Tibial nerve (tissue), 4 donors: ENCODE measurements around the gene EML1. TPM values are rescaled to one million over a fixed set of nuclear protein-coding genes. Genes with fewer than 3 reads are reported as not detected.

Experiments
- DNase-seq, 2 donors: peaks; one replicate each; pipeline ENCODE4 v3.0.0-alpha.2; 2019; ENCODE audit warnings: low spot score in 2 of 2
- H3K27ac ChIP-seq, 4 donors: fragments of 200-600 bp; sonication (generic) in 3 of 4; one replicate each; pipeline ENCODE4 v1.5.1; 2017 to 2019; ENCODE audit warnings: mild to moderate bottlenecking in 1 of 4
- H3K27me3 ChIP-seq, 2 donors: fragments of 200-600 bp; sonication (generic) in 1 of 2; one replicate each; pipeline versions ENCODE4 v1.5.1 to v1.6.0; 2017 to 2019
- H3K36me3 ChIP-seq, 3 donors: fragments of 200-600 bp; sonication (generic); one replicate each; pipeline ENCODE4 v1.5.1; 2018 to 2019
- H3K4me1 ChIP-seq, 4 donors: fragments of 200-600 bp; sonication (generic) in 3 of 4; one replicate each; pipeline ENCODE4 v1.5.1; 2017 to 2019
- H3K4me3 ChIP-seq, 4 donors: fragments of 200-600 bp; sonication (generic) in 3 of 4; one replicate each; pipeline ENCODE4 v1.5.1; 2017 to 2019; ENCODE audit warnings: mild to moderate bottlenecking in 1 of 4, moderate library complexity in 1 of 4
- H3K9me3 ChIP-seq, 4 donors: fragments of 200-600 bp; sonication (generic) in 3 of 4; one replicate each; pipeline ENCODE4 v1.5.1; 2017 to 2019
- EP300 ChIP-seq, 2 donors: sonication (generic); formaldehyde crosslinking; IDR thresholded peaks; one replicate each; pipeline ENCODE4 v1.6.1; 2017; ENCODE audit warnings: antibody characterized with exemption in 2 of 2, mild to moderate bottlenecking in 1 of 2
- POLR2A ChIP-seq, 2 donors: fragments of 450-650 bp; IDR thresholded peaks; one replicate each; pipeline ENCODE4 v1.6.1; 2017; ENCODE audit warnings: antibody characterized with exemption in 2 of 2, mild to moderate bottlenecking in 2 of 2, moderate library complexity in 2 of 2
- WGBS, 2 donors: methylation state at CpG; one replicate each; pipeline ENCODE4 v1.1.5; 2018; 5-methylcytosine and 5-hydroxymethylcytosine counted together
- total RNA-seq, 4 donors: library from RNA; depleted of rRNA; stranded (reverse); fragments of >200 nt; gene quantifications; one replicate each; pipeline ENCODE4 v1.1.0, GENCODE V29; 2016
- TF ChIP-seq, protein P1 (sequence below), 5 experiments: fragments of 200-600 bp in 3 of 5; fragments of 450-650 bp in 2 of 5; sonication (generic) in 3 of 5; IDR thresholded peaks; one replicate each; pipeline ENCODE4 v1.5.1; 2016 to 2019; ENCODE audit warnings: antibody characterized with exemption in 5 of 5, mild to moderate bottlenecking in 3 of 5, moderate library complexity in 2 of 5

Gene EML1
- total RNA-seq, 4 donors from 2014 or later = 32.4 to 82.8 (median 55.2) TPM

DNA sequence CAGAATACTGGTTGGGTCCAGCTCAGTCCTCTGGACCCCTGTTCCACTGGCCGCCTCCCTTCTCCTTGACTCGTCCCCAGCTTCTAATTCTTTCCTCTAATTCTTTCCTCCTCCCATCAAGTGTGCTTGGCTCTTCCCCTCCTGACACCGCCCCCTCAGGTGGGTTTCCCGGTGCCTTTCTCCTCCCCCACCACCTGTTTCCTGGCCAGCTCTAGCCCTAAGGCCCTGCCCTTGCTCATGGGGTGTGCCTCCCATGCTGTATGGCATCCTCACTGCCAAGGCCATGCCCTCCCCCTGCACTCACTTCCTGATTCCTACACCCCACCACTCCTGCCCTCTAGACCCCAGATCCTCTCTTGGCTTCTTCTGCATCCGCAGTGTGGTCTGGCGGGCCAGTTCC is 12.1 kb upstream of the EML1 start:
- no peak overlapping the region for H3K27ac ChIP-seq
- no peaks in the 10 kb centered on the region for H3K36me3 ChIP-seq
- no peaks in the 10 kb centered on the region for H3K4me1 ChIP-seq
- no peaks in the 10 kb centered on the region for H3K27me3 ChIP-seq
- H3K4me3 ChIP-seq = no peak overlapping the region
- peaks cover 0 to 20% (median 5%) of the 10 kb centered on the region in 4 donors for H3K9me3 ChIP-seq
- no peak for DNase-seq
- TF ChIP-seq EP300 (IDR thresholded peaks at IDR 0.05) = no peak
- TF ChIP-seq, protein P1, sequence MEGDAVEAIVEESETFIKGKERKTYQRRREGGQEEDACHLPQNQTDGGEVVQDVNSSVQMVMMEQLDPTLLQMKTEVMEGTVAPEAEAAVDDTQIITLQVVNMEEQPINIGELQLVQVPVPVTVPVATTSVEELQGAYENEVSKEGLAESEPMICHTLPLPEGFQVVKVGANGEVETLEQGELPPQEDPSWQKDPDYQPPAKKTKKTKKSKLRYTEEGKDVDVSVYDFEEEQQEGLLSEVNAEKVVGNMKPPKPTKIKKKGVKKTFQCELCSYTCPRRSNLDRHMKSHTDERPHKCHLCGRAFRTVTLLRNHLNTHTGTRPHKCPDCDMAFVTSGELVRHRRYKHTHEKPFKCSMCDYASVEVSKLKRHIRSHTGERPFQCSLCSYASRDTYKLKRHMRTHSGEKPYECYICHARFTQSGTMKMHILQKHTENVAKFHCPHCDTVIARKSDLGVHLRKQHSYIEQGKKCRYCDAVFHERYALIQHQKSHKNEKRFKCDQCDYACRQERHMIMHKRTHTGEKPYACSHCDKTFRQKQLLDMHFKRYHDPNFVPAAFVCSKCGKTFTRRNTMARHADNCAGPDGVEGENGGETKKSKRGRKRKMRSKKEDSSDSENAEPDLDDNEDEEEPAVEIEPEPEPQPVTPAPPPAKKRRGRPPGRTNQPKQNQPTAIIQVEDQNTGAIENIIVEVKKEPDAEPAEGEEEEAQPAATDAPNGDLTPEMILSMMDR (IDR thresholded peaks at IDR 0.05) = no peak
- TF ChIP-seq POLR2A (IDR thresholded peaks at IDR 0.05) = no peak
- 79 to 81% methylated on average over 6 of the region's 6 CpGs for WGBS, 2 donors

DNA sequence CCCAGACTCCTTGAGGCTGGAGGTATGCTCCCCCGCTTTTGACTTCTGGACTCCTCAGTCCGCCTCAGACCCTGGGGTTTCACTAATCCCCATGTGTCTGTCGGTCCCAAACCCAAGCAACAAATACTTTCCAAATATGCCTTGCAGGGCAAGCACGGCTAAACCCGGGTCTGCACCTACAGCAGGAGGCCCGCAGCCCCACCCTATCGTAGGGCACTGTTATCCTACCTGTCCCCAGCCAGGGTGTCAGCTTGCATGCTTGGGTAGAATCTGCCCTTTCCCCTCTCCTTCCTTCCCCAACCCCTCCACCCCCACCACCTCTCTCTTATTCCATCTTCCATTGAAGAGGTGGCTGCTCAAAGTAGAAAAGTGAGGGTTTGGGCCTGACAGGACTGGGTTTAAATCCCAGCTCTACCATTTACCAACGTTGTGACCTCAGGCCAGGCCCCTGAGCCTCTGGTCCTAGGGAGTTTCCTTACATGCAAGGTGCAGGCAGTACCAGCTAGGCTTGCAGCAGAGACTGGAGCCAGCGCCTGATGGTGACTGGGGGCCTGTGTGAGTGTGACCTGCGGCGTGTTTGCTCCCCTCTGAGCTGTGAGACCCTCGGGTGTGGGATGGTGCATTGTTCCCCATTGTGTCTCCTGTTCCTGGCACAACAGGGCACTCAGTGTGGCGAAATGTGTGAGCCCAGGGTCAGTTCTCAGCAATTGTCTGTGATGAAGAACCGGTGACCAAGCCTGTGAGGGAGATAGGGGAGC is 11.2 kb upstream of the EML1 start:
- Histone ChIP-seq H3K36me3 (no peaks in the 10 kb centered on the region), H3K27ac (no peak overlapping the region), H3K9me3 (peaks cover 0 to 20% (median 5%) of the 10 kb centered on the region in 4 donors), H3K4me3 (no peak overlapping the region), H3K4me1 (no peaks in the 10 kb centered on the region), H3K27me3 (no peaks in the 10 kb centered on the region)
- DNase-seq = no peak
- 82 to 83% methylated on average over 14 of the region's 14 CpGs for WGBS, 2 donors
- TF ChIP-seq POLR2A (IDR thresholded peaks at IDR 0.05) = no peak
- TF ChIP-seq, protein P1 (IDR thresholded peaks at IDR 0.05) = no peak
- TF ChIP-seq EP300 (IDR thresholded peaks at IDR 0.05) = no peak

DNA sequence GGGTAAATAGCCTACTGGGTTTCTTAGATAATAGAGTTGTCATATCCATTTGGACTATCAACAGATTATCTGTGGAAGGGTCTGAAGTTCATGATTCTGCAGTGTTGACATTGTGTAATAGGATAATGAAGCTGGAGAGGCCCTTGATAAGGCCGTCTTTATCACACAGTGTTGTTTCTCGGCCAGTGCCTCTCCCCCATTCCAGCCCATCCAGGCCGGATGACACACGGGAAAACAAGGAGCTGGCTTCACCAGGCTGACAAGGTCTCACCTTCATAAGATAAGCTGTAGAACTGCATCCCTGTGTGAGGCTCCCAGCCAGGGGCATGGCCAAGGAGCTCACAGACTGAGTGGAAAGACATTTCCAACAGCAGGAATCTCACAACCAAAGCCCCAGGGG is 8.7 kb upstream of the EML1 start:
- Histone ChIP-seq H3K36me3 (no peaks in the 10 kb centered on the region), H3K4me1 (no peaks in the 10 kb centered on the region), H3K27ac (no peak overlapping the region), H3K4me3 (no peak overlapping the region), H3K9me3 (peaks cover 0 to 7% (median 0%) of the 10 kb centered on the region in 4 donors), H3K27me3 (no peaks in the 10 kb centered on the region)
- TF ChIP-seq, protein P1 (IDR thresholded peaks at IDR 0.05) = no peak
- TF ChIP-seq POLR2A (IDR thresholded peaks at IDR 0.05) = no peak
- no peak for TF ChIP-seq EP300 (IDR thresholded peaks at IDR 0.05)
- DNase-seq = no peak
- WGBS, 2 donors = 68 to 80% methylated on average over 4 of the region's 4 CpGs

GRCh38 chr14:99785426-99785825 is 7.8 kb upstream of the EML1 start:
- Histone ChIP-seq H3K27me3 (no peaks in the 10 kb centered on the region), H3K9me3 (no peaks in the 10 kb centered on the region), H3K4me1 (peaks cover 0 to 6% (median 0%) of the 10 kb centered on the region in 4 donors), H3K4me3 (no peak overlapping the region), H3K27ac (peak overlapping the region in 1 of 4 donors; percentile 24), H3K36me3 (no peaks in the 10 kb centered on the region)
- no peak for DNase-seq
- no peak for TF ChIP-seq EP300 (IDR thresholded peaks at IDR 0.05)
- TF ChIP-seq, protein P1 (IDR thresholded peaks at IDR 0.05) = no peak
- TF ChIP-seq POLR2A (IDR thresholded peaks at IDR 0.05) = no peak
- 73 to 77% methylated on average over 9 of the region's 9 CpGs for WGBS, 2 donors

DNA sequence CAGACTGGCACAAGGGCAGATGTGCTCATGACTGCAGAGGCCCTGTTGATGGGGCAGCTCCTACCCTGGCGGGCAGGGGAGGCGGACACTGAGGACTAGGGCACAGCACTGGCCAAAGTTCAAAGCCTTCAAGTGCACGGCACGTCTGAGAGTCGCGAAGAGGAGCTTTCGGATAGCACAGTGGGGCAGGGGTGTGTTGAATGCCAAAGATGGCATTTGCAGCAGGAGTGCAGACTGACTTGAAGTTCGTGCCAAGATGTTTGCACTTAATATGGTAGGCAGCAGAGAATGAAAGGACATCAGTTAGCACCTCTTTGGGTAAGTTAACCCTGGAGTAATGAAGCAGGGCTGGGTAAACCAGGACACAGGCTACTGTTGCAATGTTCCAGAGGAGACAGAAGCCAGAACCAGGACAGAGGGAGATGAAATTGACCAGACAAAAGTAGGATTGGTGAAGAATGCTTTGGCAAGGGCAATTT is 6.7 kb upstream of the EML1 start:
- no peak overlapping the region for H3K4me3 ChIP-seq
- peaks cover 0 to 11% (median under 1%) of the 10 kb centered on the region in 4 donors for H3K4me1 ChIP-seq
- TF ChIP-seq, protein P1 (IDR thresholded peaks at IDR 0.05) = no peak
- TF ChIP-seq EP300 (IDR thresholded peaks at IDR 0.05) (no peak), POLR2A (IDR thresholded peaks at IDR 0.05) (no peak)
- H3K27ac ChIP-seq = no peak overlapping the region
- H3K36me3 ChIP-seq = no peaks in the 10 kb centered on the region
- 81 to 86% methylated on average over 8 of the region's 8 CpGs for WGBS, 2 donors
- no peaks in the 10 kb centered on the region for H3K9me3 ChIP-seq
- DNase-seq = no peak
- H3K27me3 ChIP-seq = no peaks in the 10 kb centered on the region
